ENCODE results near the gene ZNF668.

The ZNF668 gene

DNA sequence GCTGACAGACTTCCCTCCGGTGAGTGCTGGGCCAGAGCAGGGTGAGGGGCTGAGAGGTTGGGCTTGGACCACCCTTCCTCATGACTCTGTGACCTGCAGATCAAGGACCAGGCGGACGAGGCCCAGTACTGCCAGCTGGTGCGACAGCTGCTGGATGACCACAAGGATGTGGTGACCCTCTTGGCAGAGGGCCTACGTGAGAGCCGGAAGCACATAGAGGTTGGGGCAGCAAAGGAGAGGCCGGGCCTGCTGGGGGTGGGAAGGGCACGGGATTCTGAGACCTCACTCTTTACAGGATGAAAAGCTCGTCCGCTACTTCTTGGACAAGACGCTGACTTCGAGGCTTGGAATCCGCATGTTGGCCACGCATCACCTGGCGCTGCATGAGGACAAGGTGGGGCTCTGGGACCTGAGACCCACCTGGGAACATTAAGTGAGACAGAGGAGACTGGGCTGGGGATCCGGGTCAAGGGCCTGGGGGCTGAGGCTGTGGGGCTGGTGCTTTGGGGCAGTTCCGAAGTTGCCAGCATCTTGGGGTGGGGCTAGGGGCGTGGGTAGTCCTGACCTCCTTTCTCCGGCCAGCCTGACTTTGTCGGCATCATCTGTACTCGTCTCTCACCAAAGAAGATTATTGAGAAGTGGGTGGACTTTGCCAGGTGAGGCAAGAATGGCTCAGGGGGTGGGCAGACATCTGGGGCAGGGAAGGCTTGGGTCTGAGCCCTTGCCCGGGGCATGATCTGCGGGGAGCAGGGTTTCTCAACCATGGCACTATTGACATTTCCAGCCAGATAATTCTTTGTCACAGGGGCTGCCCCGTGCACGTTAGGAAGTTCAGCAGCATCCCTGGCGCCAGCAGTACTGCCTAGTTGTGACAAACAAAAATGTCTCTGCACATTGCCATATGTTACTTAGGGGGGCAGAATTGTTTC is 36.3 kb upstream of the ZNF668 start:
- TF ChIP-seq CTCF (IDR thresholded peaks at IDR 0.05; ENCODE audit: low read length) (no peak), EZH2phosphoT487 (IDR thresholded peaks at IDR 0.05; ENCODE audit: low read length) (no peak), EZH2 (optimal IDR thresholded peaks at IDR 0.05; ENCODE audit: low read depth, low read length) (no peak)
- no peak overlapping the region for H3K4me2 ChIP-seq (ENCODE audit: low read depth, low read length)
- no peaks in the 10 kb centered on the region for H3K36me3 ChIP-seq (replicated peaks; ENCODE audit: insufficient read depth, low read length)
- no peaks in the 10 kb centered on the region for H3K9me3 ChIP-seq (replicated peaks; ENCODE audit: insufficient read depth, low read length)
- H3K4me1 ChIP-seq (ENCODE audit: low read length), result 0 out of 2 replicates have a peak, but pooled peaks cover 11% of the 10 kb centered on the region
- peaks cover 17% of the 10 kb centered on the region for H3F3A ChIP-seq (ENCODE audit: insufficient read depth, low read length)
- H3K27ac ChIP-seq (ENCODE audit: low read length), result no peak overlapping the region
- no peaks in the 10 kb centered on the region for H4K20me1 ChIP-seq (ENCODE audit: insufficient read depth, low read length)
- no peak for DNase-seq
- H3K9ac ChIP-seq (ENCODE audit: low read length), result no peak overlapping the region
- no peak overlapping the region for H2AFZ ChIP-seq (ENCODE audit: low read length)
- no peaks in the 10 kb centered on the region for H3K9me2 ChIP-seq (replicated peaks; ENCODE audit: insufficient read depth, low read length)
- H3K79me2 ChIP-seq (ENCODE audit: low read length), result peaks cover 19% of the 10 kb centered on the region
- H3K27me3 ChIP-seq (replicated peaks; ENCODE audit: insufficient read depth, low read length), result no peaks in the 10 kb centered on the region
- no peak overlapping the region for H3K4me3 ChIP-seq (ENCODE audit: low read length)

GRCh38 chr16:31109622-31110021 is 35.6 kb upstream of the ZNF668 start:
- H3K9me2 ChIP-seq (replicated peaks; ENCODE audit: insufficient read depth, low read length), result no peaks in the 10 kb centered on the region
- no peak for DNase-seq
- no peak overlapping the region for H3K4me3 ChIP-seq (ENCODE audit: low read length)
- peaks cover 17% of the 10 kb centered on the region for H3F3A ChIP-seq (ENCODE audit: insufficient read depth, low read length)
- H3K9ac ChIP-seq (ENCODE audit: low read length), result no peak overlapping the region
- no peak overlapping the region for H3K27ac ChIP-seq (ENCODE audit: low read length)
- H2AFZ ChIP-seq (ENCODE audit: low read length), result no peak overlapping the region
- TF ChIP-seq CTCF (IDR thresholded peaks at IDR 0.05; ENCODE audit: low read length), result no peak
- no peak for TF ChIP-seq EZH2phosphoT487 (IDR thresholded peaks at IDR 0.05; ENCODE audit: low read length)
- no peak for TF ChIP-seq EZH2 (optimal IDR thresholded peaks at IDR 0.05; ENCODE audit: low read depth, low read length)
- H4K20me1 ChIP-seq (ENCODE audit: insufficient read depth, low read length), result no peaks in the 10 kb centered on the region
- 0 out of 2 replicates have a peak, but pooled peaks cover 11% of the 10 kb centered on the region for H3K4me1 ChIP-seq (ENCODE audit: low read length)
- H3K4me2 ChIP-seq (ENCODE audit: low read depth, low read length), result no peak overlapping the region
- no peaks in the 10 kb centered on the region for H3K9me3 ChIP-seq (replicated peaks; ENCODE audit: insufficient read depth, low read length)
- peaks cover 19% of the 10 kb centered on the region for H3K79me2 ChIP-seq (ENCODE audit: low read length)
- no peaks in the 10 kb centered on the region for H3K27me3 ChIP-seq (replicated peaks; ENCODE audit: insufficient read depth, low read length)
- no peaks in the 10 kb centered on the region for H3K36me3 ChIP-seq (replicated peaks; ENCODE audit: insufficient read depth, low read length)

DNA sequence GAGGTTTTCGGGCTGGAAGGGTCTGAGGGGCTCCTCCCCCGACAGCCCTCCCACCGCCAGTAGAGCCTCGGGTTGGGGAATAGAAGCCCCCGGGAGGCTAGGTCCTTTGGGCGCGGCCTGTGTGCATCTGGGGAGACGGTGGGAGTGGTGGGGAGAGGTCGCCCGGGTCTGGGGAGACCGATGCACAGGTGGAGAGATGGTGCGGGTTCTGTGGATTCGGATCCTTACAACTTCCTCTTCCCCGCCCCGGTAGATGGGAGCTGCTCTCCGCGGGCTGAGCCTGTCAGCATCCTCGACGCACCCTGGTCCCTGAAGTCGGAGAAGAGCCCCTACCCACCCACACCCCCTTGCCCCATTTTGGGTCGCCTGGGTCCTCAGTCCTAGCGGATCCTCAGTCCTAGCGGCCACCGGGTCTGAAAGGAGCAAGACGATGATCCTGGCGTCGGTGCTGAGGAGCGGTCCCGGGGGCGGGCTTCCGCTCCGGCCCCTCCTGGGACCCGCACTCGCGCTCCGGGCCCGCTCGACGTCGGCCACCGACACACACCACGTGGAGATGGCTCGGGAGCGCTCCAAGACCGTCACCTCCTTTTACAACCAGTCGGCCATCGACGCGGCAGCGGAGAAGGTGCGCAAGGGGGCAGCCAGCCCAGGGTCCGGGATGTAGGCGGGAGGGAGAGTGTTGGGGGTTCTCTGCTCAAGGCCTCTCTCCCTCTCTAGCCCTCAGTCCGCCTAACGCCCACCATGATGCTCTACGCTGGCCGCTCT is 34.9 kb upstream of the ZNF668 start:
- TF ChIP-seq EZH2 (optimal IDR thresholded peaks at IDR 0.05; ENCODE audit: low read depth, low read length) (no peak), EZH2phosphoT487 (IDR thresholded peaks at IDR 0.05; ENCODE audit: low read length) (no peak), CTCF (IDR thresholded peaks at IDR 0.05; ENCODE audit: low read length) (no peak)
- Histone ChIP-seq H3F3A (ENCODE audit: insufficient read depth, low read length) (peaks cover 17% of the 10 kb centered on the region), H3K27me3 (replicated peaks; ENCODE audit: insufficient read depth, low read length) (no peaks in the 10 kb centered on the region), H3K9ac (ENCODE audit: low read length) (peak overlapping the region; percentile 97), H3K9me3 (replicated peaks; ENCODE audit: insufficient read depth, low read length) (no peaks in the 10 kb centered on the region), H4K20me1 (ENCODE audit: insufficient read depth, low read length) (no peaks in the 10 kb centered on the region), H3K9me2 (replicated peaks; ENCODE audit: insufficient read depth, low read length) (no peaks in the 10 kb centered on the region), H3K4me2 (ENCODE audit: low read depth, low read length) (peak overlapping the region; percentile 97), H2AFZ (ENCODE audit: low read length) (peak overlapping the region; percentile 84), H3K4me3 (ENCODE audit: low read length) (peak overlapping the region; percentile 98), H3K4me1 (ENCODE audit: low read length) (0 out of 2 replicates have a peak, but pooled peaks cover 11% of the 10 kb centered on the region), H3K36me3 (replicated peaks; ENCODE audit: insufficient read depth, low read length) (no peaks in the 10 kb centered on the region), H3K79me2 (ENCODE audit: low read length) (peaks cover 19% of the 10 kb centered on the region), H3K27ac (ENCODE audit: low read length) (no peak overlapping the region)
- no peak for DNase-seq
